ENCODE data around the gene PAK1IP1. TPM values are rescaled to one million over a fixed set of nuclear protein-coding genes. Genes with fewer than 3 reads are reported as not detected.

The PAK1IP1 gene
- total RNA-seq, 1 donor from 2014 or later, result 12.2 TPM

DNA sequence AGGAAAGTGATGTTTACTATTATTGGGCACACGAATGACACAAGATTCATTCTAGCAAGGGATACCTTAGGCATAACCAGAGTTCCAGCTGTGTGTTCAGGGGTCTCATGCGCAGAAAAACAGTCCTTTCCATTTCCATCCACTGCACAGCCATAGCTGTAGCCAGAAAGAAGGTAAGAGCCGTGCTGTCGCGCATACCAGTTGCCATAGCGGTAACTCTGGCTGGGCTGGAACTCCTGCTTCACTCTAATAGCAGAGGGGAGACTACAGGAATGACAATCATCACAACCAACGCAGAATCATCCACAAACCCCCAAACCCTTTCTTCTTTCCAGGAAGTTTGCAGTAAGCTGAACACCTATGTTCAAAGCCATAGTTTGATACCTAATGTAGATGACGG is 7.9 kb upstream of the PAK1IP1 start:
- Mint-ChIP-seq H3K36me3 (ENCODE audit: unreplicated experiment) (no peaks in the 10 kb centered on the region), H3K4me1 (ENCODE audit: unreplicated experiment) (no peaks in the 10 kb centered on the region), H3K9me3 (ENCODE audit: unreplicated experiment) (no peaks in the 10 kb centered on the region), H3K4me3 (ENCODE audit: unreplicated experiment) (no peak overlapping the region), H3K27me3 (ENCODE audit: unreplicated experiment) (peaks cover 43% of the 10 kb centered on the region), H3K27ac (ENCODE audit: unreplicated experiment) (no peak overlapping the region)
- DNase-seq (ENCODE audit: extremely low spot score, unreplicated experiment), result no peak
- TF ChIP-seq, protein P1, sequence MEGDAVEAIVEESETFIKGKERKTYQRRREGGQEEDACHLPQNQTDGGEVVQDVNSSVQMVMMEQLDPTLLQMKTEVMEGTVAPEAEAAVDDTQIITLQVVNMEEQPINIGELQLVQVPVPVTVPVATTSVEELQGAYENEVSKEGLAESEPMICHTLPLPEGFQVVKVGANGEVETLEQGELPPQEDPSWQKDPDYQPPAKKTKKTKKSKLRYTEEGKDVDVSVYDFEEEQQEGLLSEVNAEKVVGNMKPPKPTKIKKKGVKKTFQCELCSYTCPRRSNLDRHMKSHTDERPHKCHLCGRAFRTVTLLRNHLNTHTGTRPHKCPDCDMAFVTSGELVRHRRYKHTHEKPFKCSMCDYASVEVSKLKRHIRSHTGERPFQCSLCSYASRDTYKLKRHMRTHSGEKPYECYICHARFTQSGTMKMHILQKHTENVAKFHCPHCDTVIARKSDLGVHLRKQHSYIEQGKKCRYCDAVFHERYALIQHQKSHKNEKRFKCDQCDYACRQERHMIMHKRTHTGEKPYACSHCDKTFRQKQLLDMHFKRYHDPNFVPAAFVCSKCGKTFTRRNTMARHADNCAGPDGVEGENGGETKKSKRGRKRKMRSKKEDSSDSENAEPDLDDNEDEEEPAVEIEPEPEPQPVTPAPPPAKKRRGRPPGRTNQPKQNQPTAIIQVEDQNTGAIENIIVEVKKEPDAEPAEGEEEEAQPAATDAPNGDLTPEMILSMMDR (IDR thresholded peaks at IDR 0.05), result no peak

DNA sequence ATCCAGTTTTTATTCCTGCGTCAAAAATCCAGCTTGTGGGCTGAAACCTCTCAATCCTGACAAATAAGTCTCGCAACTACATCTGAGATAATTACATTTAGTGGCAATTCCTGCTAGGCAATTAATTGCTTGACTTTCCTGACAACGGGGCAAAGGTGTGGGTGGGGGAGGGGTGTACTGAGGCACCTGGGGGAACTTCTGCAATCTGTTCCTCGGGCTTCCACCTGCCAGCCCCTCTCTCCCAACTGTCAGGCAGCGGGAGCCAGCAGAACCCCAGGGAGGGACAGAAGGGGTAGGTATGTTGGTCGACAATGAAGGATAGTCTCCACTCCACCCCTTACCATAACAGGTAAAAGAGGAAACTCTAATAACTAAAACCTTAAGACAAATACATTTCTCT is 7.2 kb upstream of the PAK1IP1 start:
- H3K9me3 Mint-ChIP-seq (ENCODE audit: unreplicated experiment), result no peaks in the 10 kb centered on the region

DNA sequence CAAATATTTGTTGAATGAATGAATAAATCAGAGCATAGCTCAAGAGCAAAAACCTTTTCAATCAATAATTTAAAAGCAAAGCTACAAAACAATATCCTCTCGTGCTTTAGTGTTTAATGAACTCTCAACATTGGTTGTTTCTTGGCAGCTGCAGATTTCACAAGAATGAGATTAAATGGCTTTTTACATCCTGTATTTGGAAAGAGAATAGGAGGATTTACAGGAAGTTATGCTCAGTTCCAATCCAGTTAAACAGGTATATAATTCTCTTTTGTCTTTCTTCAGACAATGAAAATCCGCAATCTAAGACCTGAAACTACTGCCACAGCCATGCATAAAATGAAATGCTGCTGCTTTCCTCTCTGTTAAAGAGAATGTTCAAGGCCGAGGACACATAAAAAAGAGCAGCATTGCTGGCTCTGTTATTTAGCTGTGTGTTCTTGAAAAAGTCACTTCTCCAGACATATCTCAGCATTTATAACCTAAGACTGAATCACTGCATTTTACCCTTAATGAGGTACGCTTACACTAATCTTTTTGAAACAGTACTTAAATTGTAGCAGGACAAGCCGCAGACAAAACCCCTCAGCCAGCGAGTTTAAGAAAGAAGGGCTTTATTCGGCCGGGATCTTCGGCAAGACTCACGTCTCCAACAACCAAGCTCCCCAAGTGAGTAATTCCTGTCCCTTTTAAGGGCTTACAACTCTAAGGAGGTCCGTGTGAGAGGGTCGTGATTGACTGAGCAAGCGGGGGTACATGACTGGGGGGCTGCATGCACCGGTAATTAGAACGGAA is 3.9 kb upstream of the PAK1IP1 start:
- TF ChIP-seq, protein P1 (IDR thresholded peaks at IDR 0.05), result no peak
- H3K4me3 Mint-ChIP-seq (ENCODE audit: unreplicated experiment), result no peak overlapping the region
- H3K27ac Mint-ChIP-seq (ENCODE audit: unreplicated experiment), result no peak overlapping the region
- DNase-seq (ENCODE audit: extremely low spot score, unreplicated experiment), result no peak
- no peaks in the 10 kb centered on the region for H3K9me3 Mint-ChIP-seq (ENCODE audit: unreplicated experiment)
- H3K27me3 Mint-ChIP-seq (ENCODE audit: unreplicated experiment), result peaks cover 18% of the 10 kb centered on the region
- H3K36me3 Mint-ChIP-seq (ENCODE audit: unreplicated experiment), result no peaks in the 10 kb centered on the region
- peaks cover 25% of the 10 kb centered on the region for H3K4me1 Mint-ChIP-seq (ENCODE audit: unreplicated experiment)

More for the DNA sequence above, 7.2 kb upstream of the PAK1IP1 start:
- Mint-ChIP-seq H3K27me3 (ENCODE audit: unreplicated experiment) (peaks cover 40% of the 10 kb centered on the region), H3K36me3 (ENCODE audit: unreplicated experiment) (no peaks in the 10 kb centered on the region), H3K4me1 (ENCODE audit: unreplicated experiment) (peaks cover under 1% of the 10 kb centered on the region), H3K27ac (ENCODE audit: unreplicated experiment) (no peak overlapping the region), H3K4me3 (ENCODE audit: unreplicated experiment) (no peak overlapping the region)
- TF ChIP-seq, protein P1 (IDR thresholded peaks at IDR 0.05), result no peak
- DNase-seq (ENCODE audit: extremely low spot score, unreplicated experiment), result no peak

DNA sequence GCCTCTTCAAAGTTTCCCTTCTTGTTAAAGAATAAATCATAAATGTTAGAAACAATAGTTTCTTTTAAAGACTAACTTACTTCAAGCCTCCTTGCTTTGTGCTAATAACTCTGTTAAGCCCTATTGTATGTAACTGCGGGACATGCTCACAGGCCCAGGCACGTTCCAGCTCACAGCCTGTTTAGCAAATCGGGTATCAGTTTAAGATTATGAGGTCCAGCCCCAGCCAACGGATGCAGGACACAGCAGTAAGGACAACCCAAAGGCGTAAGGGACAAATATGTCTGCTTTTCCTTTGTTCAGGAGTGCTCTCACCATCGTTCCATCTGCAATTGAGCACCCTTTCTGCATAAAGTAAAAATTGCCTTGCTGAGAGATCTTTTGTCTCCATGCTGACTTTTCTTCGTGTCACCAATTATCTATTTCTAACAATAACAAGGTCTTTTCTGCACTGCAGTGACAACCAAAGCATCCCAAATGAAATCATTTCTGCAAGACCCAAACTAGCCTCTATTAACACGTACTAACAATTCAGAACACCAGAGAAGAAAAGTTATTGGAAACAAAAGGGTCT is 1.7 kb upstream of the PAK1IP1 start:
- DNase-seq (ENCODE audit: extremely low spot score, unreplicated experiment), result no peak
- Mint-ChIP-seq H3K27ac (ENCODE audit: unreplicated experiment) (no peak overlapping the region), H3K4me3 (ENCODE audit: unreplicated experiment) (peak overlapping the region; percentile 98), H3K4me1 (ENCODE audit: unreplicated experiment) (peaks cover 31% of the 10 kb centered on the region), H3K27me3 (ENCODE audit: unreplicated experiment) (peaks cover 6% of the 10 kb centered on the region), H3K36me3 (ENCODE audit: unreplicated experiment) (no peaks in the 10 kb centered on the region), H3K9me3 (ENCODE audit: unreplicated experiment) (no peaks in the 10 kb centered on the region)
- TF ChIP-seq, protein P1 (IDR thresholded peaks at IDR 0.05), result no peak

DNA sequence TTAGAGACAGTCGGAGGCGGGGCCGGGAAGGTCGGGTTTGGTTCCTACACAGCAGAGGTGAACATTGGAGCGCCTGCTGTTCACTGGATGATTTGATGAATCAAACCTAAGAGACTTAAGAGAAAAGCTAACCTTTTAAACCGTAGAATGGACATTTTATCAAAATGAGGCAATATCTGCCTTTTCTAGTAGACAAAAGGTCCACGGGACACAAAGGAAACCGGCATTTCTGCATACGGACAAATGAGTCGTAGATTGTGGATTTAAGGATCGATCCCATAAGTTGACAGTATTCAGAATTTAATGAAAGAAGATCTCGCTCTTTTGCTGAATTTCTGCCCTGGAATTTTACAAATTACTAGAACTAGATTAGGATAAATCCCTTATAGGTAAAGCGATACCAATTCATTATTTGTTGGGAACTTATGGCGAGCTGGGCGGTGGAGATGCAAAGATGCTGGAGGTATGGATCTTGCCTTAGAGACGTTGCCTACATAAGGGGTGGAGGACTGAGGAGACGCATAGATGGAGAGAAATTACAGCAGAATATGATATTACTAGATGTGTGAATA is 400 bp downstream of the PAK1IP1 start:
- Mint-ChIP-seq H3K4me1 (ENCODE audit: unreplicated experiment) (peaks cover 31% of the 10 kb centered on the region), H3K36me3 (ENCODE audit: unreplicated experiment) (peaks cover 6% of the 10 kb centered on the region), H3K9me3 (ENCODE audit: unreplicated experiment) (no peaks in the 10 kb centered on the region), H3K27ac (ENCODE audit: unreplicated experiment) (peak overlapping the region; percentile 100), H3K27me3 (ENCODE audit: unreplicated experiment) (no peaks in the 10 kb centered on the region), H3K4me3 (ENCODE audit: unreplicated experiment) (peak overlapping the region; percentile 98)
- TF ChIP-seq, protein P1 (IDR thresholded peaks at IDR 0.05), result no peak
- no peak for DNase-seq (ENCODE audit: extremely low spot score, unreplicated experiment)

Measured in osteocyte (in vitro differentiated cells).